T-helper 1 cell treated with Interleukin-12 subunit alpha and Interleukin-12 subunit beta and Interleukin-4 antibody, amounts not matched to agents 30 μg/mL and 1 μg/mL, for 36 hours (primary cell): Measurements from ENCODE around the gene NR2E1.

Experiments
- H3K27ac Mint-ChIP-seq: one replicate; pipeline ENCODE4 v1.8.0; 2021; ENCODE audit warnings: mild to moderate bottlenecking, mixed read lengths
- H3K27me3 Mint-ChIP-seq: one replicate; pipeline ENCODE4 v1.8.0; 2021; ENCODE audit warnings: low read depth, mixed read lengths
- H3K36me3 Mint-ChIP-seq: one replicate; pipeline ENCODE4 v1.8.0; 2021; ENCODE audit warnings: low read depth, mixed read lengths
- H3K4me1 Mint-ChIP-seq: one replicate; pipeline ENCODE4 v1.8.0; 2021; ENCODE audit warnings: low read depth, mixed read lengths
- H3K4me3 Mint-ChIP-seq: one replicate; pipeline ENCODE4 v1.8.0; 2021; ENCODE audit warnings: mild to moderate bottlenecking, moderate library complexity, mixed read lengths
- H3K9me3 Mint-ChIP-seq: one replicate; pipeline ENCODE4 v1.8.0; 2021; ENCODE audit warnings: mixed read lengths

The NR2E1 gene

DNA sequence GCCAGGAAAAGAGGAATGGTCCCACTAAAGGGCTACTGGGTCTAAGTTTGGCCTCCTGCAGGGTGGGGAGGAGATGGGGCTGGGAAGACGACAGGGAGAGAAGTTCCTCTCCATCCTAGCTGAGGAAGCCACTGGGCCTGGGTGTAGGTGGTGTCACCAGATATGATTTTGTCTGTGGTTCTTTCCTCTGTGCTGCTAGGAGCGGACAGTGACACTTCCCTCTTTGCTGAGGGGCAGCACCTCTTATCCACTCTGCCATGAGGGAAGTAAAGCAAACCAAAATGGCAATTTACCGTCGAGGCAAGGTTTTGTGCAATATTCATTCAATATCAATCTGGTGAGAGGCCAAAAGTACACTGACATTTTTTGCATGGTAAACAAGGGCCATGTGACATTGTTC, 33.0 kb upstream of the NR2E1 start:
- no peak overlapping the region for H3K27ac Mint-ChIP-seq
- peaks cover 7% of the 10 kb centered on the region for H3K4me1 Mint-ChIP-seq
- peaks cover 84% of the 10 kb centered on the region for H3K27me3 Mint-ChIP-seq
- no peaks in the 10 kb centered on the region for H3K36me3 Mint-ChIP-seq
- H3K9me3 Mint-ChIP-seq, result no peaks in the 10 kb centered on the region
- peak overlapping the region; percentile 83 for H3K4me3 Mint-ChIP-seq

- Mint-ChIP-seq H3K27me3 (peaks cover 81% of the 10 kb centered on the region), H3K4me1 (peaks cover 7% of the 10 kb centered on the region), H3K36me3 (no peaks in the 10 kb centered on the region), H3K9me3 (no peaks in the 10 kb centered on the region), H3K27ac (no peak overlapping the region), H3K4me3 (peak overlapping the region; percentile 83)
Measured at GRCh38 chr6:108133594-108134179, 32.1 kb upstream of the NR2E1 start.

- no peaks in the 10 kb centered on the region for H3K36me3 Mint-ChIP-seq
- H3K4me1 Mint-ChIP-seq, result peaks cover 7% of the 10 kb centered on the region
- H3K27me3 Mint-ChIP-seq, result peaks cover 78% of the 10 kb centered on the region
- no peak overlapping the region for H3K4me3 Mint-ChIP-seq
- H3K9me3 Mint-ChIP-seq, result no peaks in the 10 kb centered on the region
- H3K27ac Mint-ChIP-seq, result no peak overlapping the region
Measured at GRCh38 chr6:108134213-108134970, 31.4 kb upstream of the NR2E1 start.

DNA sequence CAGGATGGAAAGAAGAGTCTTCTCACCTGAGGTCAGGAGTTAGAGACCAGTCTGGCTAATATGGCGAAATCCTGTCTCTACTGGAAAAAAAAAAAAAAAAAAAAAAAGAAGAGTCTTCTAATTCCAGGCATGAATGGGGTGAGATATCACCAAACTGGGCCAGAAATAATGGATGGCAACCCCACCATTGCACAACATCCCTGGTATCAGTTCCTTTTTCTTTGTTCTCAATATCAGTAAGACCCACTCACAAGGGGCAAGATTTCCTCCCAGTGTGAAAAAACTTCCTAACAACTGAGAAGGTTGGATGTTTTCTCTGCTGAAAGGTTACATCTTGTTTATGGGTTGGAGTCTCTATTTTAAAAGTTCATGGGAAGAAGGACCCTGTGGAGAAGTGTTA, 23.6 kb upstream of the NR2E1 start:
- Mint-ChIP-seq H3K4me1 (no peaks in the 10 kb centered on the region), H3K27ac (no peak overlapping the region), H3K27me3 (peaks cover 54% of the 10 kb centered on the region), H3K9me3 (no peaks in the 10 kb centered on the region), H3K36me3 (no peaks in the 10 kb centered on the region), H3K4me3 (no peak overlapping the region)

- H3K4me1 Mint-ChIP-seq, result no peaks in the 10 kb centered on the region
- H3K36me3 Mint-ChIP-seq, result no peaks in the 10 kb centered on the region
- no peaks in the 10 kb centered on the region for H3K9me3 Mint-ChIP-seq
- peaks cover 55% of the 10 kb centered on the region for H3K27me3 Mint-ChIP-seq
- no peak overlapping the region for H3K27ac Mint-ChIP-seq
- H3K4me3 Mint-ChIP-seq, result no peak overlapping the region
Measured at GRCh38 chr6:108145639-108146038, 20.2 kb upstream of the NR2E1 start.

DNA sequence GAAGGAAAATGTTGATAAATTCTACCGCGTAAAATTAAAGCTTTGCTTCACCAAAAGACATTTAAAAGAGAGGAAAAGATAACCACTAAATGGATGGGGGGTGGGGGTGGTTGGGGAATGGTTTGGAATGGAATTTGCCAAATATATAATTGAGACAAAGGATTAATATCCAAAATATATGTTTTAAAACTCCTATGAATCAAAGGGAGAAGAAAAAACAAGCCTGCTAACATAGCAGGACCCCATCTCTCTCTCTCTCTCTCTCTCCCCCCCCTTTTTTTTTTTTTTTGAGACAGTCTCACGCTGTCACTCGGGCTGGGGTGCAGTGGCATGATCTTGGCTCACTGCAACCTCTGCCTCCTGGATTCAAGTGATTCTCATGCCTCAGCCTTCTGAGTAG, 13.4 kb upstream of the NR2E1 start:
- Mint-ChIP-seq H3K4me1 (peaks cover 6% of the 10 kb centered on the region), H3K27me3 (peaks cover 71% of the 10 kb centered on the region), H3K36me3 (no peaks in the 10 kb centered on the region), H3K9me3 (no peaks in the 10 kb centered on the region), H3K4me3 (no peak overlapping the region), H3K27ac (no peak overlapping the region)

DNA sequence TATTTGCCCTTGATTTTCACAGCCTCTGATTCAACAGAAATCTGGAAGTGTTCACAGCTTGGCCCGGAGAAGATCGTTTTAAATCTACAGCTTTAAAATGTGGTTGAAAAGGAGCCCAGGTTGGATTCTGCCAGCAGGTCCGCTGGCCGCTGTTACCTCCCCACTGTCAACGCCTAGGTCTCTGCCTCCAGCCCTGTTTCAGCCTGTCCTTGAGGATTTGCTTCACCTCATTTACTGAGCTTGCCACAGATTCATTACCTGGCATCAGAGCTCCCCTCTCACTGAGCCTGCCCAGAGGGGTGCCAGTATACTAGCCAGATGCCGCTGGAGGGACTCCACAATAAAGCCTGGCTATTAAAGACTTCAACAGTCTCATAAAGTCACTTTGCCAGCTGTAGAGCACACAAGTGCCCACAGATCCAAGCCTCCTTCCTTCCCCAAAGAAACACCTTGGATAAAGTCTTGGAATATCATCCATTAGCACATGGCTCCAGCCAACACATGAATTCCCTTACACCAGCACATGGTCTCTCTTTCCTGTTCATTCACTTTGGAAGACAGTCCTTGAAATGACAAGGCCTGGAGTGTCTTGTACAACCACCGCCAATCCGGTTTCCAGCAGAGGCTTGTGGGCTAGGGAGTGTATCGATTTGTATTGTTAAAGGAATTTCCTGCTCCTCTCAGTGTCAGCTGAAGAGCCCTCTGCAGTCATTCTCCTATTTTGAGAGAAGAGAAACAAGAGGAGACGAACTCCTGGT, 9.5 kb upstream of the NR2E1 start:
- peak overlapping the region; percentile 15 for H3K27ac Mint-ChIP-seq
- peaks cover 10% of the 10 kb centered on the region for H3K4me1 Mint-ChIP-seq
- peaks cover 2% of the 10 kb centered on the region for H3K36me3 Mint-ChIP-seq
- no peaks in the 10 kb centered on the region for H3K9me3 Mint-ChIP-seq
- no peak overlapping the region for H3K4me3 Mint-ChIP-seq
- H3K27me3 Mint-ChIP-seq, result peaks cover 81% of the 10 kb centered on the region

GRCh38 chr6:108156938-108157233, 8.9 kb upstream of the NR2E1 start:
- H3K4me3 Mint-ChIP-seq, result no peak overlapping the region
- H3K27ac Mint-ChIP-seq, result peak overlapping the region; percentile 15
- H3K36me3 Mint-ChIP-seq, result peaks cover 2% of the 10 kb centered on the region
- H3K4me1 Mint-ChIP-seq, result peaks cover 10% of the 10 kb centered on the region
- H3K9me3 Mint-ChIP-seq, result no peaks in the 10 kb centered on the region
- H3K27me3 Mint-ChIP-seq, result peaks cover 85% of the 10 kb centered on the region

DNA sequence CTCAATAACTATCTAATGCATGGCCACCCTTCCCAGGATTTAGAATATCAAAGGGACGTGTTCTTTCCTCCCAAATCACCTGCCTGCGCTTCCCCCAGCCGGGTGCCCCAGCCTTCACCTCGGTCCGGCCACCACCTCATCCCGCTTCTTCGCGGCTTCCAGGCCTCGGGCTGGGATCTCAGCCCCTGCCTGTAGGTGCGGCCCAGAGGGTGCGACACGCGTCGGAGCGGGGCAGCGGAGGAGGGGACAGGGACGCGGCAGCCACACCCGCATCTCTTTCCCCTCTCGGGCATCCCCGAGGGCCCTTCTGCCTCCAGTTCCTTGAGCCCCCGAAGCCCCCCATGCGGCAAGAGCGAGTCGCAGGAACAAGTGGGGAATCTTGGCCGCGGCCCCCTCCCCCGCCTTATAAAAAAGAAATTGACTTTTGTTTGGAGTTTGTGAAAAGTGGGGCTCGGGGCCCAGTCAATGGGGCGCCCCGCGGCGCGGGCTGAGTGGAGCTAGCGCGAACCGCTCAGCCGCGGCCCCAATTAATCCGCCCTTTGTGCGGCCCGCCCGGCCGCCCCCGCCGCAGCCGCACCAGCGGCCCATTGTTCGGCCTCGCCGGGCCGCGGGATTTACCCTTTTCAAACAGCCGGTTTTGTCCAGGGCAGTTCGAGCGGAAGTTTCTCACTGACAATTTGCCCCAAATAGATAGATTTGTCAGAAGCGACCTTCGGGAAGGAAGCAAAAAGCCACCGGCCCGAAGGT, 8.4 kb upstream of the NR2E1 start:
- H3K27ac Mint-ChIP-seq, result peak overlapping the region; percentile 15

DNA sequence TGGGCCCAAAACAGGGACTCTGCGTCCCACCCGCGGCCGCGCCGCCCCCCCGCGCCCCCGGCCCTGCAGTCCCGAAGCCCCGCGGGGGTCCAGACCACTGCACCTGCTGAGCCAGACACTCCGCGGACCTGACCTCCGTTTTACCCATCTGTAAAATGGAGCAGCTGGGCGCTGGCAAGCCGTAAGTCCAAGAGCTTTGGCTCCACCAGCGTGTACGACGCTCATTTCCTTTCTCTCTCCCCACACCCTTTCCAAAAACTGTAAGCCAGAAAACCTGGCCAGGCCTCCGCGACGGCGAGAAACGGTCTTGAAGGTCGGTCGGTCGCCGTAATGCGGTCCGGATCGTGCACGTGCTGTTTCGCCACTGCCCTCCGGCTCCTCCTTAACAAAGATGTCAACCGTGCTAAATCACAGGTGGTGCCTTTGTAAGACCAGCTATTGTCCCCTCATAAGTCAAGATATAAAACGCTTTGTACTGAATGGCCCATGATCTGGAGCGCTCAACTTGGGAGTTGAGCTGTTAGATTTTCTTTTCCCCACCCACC, 7.8 kb upstream of the NR2E1 start:
- Mint-ChIP-seq H3K27me3 (peaks cover 91% of the 10 kb centered on the region), H3K4me1 (peaks cover 10% of the 10 kb centered on the region), H3K4me3 (peak overlapping the region; percentile 77), H3K27ac (peak overlapping the region; percentile 84), H3K9me3 (no peaks in the 10 kb centered on the region), H3K36me3 (peaks cover 2% of the 10 kb centered on the region)

More for the DNA sequence above, 8.4 kb upstream of the NR2E1 start:
- Mint-ChIP-seq H3K4me1 (peaks cover 10% of the 10 kb centered on the region), H3K4me3 (no peak overlapping the region), H3K9me3 (no peaks in the 10 kb centered on the region), H3K27me3 (peaks cover 91% of the 10 kb centered on the region), H3K36me3 (peaks cover 2% of the 10 kb centered on the region)

GRCh38 chr6:108159981-108160380, 5.8 kb upstream of the NR2E1 start:
- H3K27ac Mint-ChIP-seq, result no peak overlapping the region
- peaks cover 10% of the 10 kb centered on the region for H3K4me1 Mint-ChIP-seq
- H3K4me3 Mint-ChIP-seq, result no peak overlapping the region
- peaks cover 92% of the 10 kb centered on the region for H3K27me3 Mint-ChIP-seq
- H3K36me3 Mint-ChIP-seq, result peaks cover 6% of the 10 kb centered on the region
- no peaks in the 10 kb centered on the region for H3K9me3 Mint-ChIP-seq

- Mint-ChIP-seq H3K4me1 (peaks cover 13% of the 10 kb centered on the region), H3K9me3 (no peaks in the 10 kb centered on the region), H3K4me3 (no peak overlapping the region), H3K27ac (no peak overlapping the region), H3K27me3 (peaks cover 92% of the 10 kb centered on the region), H3K36me3 (peaks cover 8% of the 10 kb centered on the region)
Measured at GRCh38 chr6:108161724-108162282, 4.0 kb upstream of the NR2E1 start.

DNA sequence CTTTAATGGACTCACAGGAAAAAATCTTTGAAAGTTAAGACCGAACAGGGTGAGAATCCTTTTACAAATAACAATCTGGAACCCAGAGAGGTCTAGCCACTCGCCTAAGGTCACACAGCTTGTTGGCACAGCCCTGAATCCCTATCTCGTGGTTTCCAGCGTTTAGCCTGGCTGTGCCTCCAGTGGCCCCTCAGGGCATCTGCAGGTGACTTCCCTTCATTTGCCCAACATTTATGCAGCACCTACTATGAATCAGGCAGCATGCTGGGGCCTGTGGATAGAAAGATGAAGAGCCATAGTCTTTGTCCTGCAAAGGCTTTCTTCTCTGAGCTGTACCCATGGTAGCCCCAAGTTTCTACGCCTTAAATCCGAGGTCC, 2.6 kb upstream of the NR2E1 start:
- peaks cover 96% of the 10 kb centered on the region for H3K27me3 Mint-ChIP-seq
- peaks cover 9% of the 10 kb centered on the region for H3K4me1 Mint-ChIP-seq
- H3K27ac Mint-ChIP-seq, result no peak overlapping the region

More for the DNA sequence above, 2.6 kb upstream of the NR2E1 start:
- peaks cover 8% of the 10 kb centered on the region for H3K36me3 Mint-ChIP-seq
- no peaks in the 10 kb centered on the region for H3K9me3 Mint-ChIP-seq
- no peak overlapping the region for H3K4me3 Mint-ChIP-seq
